ENCODE data around the gene PSORS1C2.

The PSORS1C2 gene

GRCh38 chr6:31111712-31112111 lies 27.2 kb downstream of the PSORS1C2 start:
- DNase-seq: no peak

- no peak for DNase-seq
These were observed 27.9 kb downstream of the PSORS1C2 start for GRCh38 chr6:31110825-31111582.

GRCh38 chr6:31107052-31107451 lies 31.8 kb downstream of the PSORS1C2 start:
- no peak for DNase-seq

DNA sequence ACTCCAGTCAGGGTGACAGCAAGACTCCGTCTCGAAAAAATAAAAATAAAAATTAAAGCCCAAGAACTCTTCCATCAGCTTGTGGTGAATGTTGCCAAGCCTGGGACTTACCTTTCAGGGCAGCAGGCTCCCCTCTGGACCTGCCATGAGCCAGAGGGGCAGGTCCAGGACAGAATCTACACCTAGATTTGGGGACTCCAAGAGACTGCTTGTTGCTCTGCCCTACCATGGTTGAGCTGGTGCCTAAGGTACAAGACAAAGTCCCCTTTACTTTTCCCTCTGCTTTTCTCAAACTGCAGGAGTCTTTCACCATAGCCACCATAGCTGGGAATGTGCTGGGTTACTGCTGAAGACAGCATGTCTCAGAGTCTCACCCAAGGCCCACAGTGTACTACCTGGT lies 35.7 kb downstream of the PSORS1C2 start:
- no peak for DNase-seq

GRCh38 chr6:31098449-31098938 lies 40.4 kb downstream of the PSORS1C2 start:
- no peak for DNase-seq

- DNase-seq: no peak
These were observed 42.2 kb downstream of the PSORS1C2 start for GRCh38 chr6:31096656-31097055.

DNA sequence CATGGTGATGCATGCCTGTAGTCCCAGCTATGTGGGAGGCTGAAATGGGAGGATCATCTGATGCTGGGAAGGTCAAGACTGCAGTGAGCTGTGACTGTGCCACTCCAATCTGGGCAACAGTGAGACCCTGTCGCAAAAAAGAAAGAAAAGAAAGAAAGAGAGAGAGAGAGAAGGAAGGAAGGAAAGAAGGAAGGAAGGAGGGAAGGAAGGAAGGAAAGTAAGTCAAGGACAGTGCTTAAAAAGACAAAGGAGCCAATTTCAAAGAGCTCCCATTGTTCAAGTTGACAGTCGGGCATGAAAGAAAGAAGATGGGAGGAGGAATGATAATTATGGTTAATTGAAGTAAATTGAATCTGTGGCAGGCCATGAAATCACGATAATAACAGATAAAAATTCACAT lies 42.7 kb downstream of the PSORS1C2 start:
- no peak for DNase-seq

DNA sequence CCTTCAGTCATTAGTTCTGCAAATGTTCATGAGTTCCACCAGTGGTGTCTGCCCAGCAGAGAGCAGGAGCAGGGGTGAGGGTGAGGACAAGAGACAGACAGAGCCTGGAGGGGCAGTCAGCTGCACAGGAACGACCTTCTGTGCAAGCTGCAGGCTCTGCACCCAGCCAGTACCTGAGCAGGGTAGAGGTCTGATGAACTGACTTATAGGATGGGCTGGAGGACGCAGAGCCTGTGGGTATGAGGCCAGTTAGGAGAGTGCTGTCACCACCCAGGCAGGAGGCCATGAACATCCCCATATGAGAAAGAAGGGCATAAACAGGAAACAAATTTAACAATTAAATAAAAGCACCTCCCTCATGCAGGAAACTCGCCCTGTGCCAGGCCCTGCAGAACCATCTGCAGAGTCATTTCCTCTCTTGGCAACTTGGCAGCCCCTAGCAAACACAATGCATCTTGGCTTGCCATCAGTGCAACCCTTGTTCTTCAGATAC lies 44.4 kb downstream of the PSORS1C2 start:
- no peak for DNase-seq

DNA sequence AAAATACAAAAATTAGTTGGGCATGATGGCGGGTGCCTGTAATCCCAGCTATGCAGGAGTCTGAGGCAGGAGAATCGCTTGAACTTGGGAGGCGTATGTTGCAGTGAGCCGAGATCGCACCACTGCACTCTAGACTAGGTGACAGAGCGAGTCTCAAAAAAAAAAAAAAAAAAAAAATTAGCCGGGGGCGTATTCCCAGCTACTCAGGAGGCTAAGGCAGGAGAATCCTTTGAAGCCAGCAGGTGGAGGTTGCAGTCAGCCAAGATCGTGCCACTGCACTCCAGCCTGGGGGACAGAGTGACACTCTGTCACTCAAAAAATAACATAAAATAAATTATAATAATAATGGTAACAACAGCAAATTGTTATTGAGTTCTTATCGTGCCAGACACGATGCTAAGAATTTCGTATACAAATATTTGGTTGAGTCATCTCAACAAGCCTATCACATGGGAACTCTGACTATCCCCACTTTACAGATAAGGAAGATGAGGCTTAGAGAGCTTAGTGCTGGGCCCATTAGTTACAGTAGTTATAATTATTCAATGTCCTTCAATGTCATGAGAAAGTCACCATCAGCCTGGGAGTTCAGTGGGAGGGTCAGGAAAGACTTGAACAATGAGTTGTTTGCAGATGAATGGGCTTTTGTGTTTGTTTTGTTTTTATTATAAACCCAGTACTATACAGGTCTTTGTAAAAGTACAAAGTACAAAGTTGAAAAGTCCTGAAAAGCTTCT lies 45.9 kb downstream of the PSORS1C2 start:
- DNase-seq: no peak

DNA sequence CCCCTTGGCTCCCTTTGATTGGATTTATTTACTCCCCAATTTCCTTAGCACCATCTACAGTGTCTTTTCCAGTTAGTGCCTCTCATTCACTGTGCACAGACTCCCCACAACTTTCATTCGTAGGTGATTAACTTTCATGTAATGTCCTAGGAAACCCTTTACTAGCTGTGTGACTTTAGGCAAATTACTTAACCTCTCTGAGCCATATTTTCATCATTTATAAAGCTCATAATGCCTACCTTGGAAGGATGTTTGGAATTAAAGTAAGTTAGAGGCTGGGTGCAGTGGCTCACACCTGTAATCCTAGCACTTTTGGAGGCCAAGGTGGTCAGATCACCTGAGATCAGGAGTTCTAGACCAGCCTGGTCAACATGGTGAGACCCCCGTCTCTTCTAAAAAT lies 46.6 kb downstream of the PSORS1C2 start:
- DNase-seq: no peak

DNA sequence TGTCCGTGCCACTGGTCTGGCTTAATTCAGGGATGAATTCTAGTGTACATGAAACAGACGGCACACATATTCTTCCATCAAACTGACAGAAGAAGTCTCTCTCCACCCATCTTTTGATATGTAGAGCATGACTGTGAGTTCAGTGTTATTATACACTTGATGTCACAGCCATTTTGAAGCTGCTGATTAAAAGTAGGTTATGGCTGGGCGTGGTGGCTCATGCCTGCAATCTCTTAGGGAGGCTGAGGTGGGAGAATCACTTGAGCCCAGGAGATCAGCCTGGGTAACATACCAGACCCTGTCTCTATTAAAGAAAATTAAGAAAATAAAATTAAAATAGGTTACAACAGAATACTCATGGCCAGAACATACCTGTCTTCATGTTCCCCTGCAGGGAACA lies 47.2 kb downstream of the PSORS1C2 start:
- no peak for DNase-seq

- DNase-seq: no peak
These were observed 47.9 kb downstream of the PSORS1C2 start for GRCh38 chr6:31090973-31091364.

GRCh38 chr6:31090275-31090972 lies 48.4 kb downstream of the PSORS1C2 start:
- no peak for DNase-seq
